ENCODE measurements around the gene GRK5.

Gene GRK5

DNA sequence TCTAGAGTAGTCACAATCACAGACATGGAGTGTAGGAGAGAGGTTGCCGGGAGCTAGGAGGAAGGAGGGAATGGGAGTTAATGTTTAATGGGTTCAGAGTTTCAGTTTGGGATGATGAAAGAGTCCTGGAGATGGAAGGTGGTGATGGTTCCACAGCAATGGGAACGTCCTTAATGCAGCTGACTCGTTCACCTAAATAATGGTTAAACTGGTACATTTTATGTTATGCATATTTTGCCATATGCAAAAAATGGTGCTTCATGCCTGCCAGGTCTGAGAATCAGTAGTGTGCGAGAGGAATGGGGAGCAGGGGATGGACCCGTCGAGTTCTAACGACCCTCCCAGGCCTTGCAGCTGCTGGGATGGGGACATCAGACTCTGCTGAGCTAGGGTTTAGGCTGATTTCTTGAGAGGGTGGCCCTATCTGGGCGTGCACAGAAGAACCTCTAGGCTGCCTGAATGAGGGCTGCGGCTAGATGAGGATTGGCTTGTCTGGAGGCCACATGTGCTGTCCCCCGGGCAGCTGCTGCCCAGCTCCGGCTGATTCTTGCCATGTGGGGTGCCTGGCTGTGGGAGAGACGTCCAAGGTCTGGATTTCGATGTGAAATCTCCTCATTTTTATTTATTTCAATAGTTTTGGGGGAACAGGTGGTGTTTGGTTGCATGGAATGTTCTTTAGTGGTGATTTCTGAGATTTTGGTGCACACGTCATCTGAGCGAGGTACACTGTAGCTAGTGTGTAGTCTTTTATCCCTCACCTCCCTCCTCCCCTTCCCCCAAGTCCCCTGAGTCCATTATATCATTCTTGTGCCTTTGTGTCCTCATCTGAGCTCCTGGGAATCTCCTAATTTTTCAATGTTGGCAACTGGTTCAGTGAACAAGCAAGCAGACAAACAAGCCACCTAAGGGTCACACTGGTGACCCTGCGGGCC is 116.0 kb downstream of the GRK5 start:
- DNase-seq: no peak

GRCh38 chr10:119325131-119325530 is 117.8 kb downstream of the GRK5 start:
- no peak for DNase-seq

- no peak for DNase-seq
These were observed 118.8 kb downstream of the GRK5 start for GRCh38 chr10:119326167-119326566.

GRCh38 chr10:119327096-119327745 is 119.8 kb downstream of the GRK5 start:
- no peak for DNase-seq

DNA sequence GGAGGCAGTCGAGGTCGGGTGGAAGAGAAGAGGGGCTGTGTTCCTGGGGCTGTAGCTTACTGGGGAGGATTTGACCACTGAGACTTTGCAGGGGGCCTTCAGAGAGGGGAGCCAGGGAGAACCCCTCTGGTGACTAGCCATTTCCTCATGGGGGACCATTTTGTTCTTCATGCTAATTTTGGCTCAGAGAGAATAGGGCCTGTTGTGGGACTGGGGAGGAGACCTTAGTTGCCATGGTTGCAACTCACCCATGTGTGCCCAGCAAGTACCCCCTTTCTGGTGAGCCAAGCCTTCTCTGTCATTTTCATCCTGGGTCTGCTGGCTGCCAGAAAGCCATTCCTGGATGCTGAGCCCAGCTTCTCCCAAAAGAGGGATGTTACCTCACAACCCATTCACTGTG is 120.9 kb downstream of the GRK5 start:
- no peak for DNase-seq

DNA sequence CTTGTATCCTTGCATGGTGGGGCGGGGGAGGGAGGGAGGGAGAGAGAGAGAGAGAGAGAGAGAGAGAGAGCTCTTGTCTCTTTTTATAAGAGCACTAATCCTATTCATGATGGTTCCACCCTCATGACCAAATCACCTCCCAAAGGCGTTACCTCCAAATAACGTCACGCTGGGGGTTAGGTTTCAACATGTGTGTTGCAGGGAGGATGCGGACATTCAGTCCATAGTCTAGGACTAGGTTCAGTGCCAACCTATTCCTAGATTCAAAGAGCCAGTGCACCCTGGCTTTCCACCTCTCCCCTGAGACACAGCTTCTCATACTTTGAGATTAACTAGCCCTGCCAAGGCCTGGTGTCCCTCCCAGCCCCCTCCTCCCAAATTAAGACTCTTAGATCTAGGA is 123.0 kb downstream of the GRK5 start:
- DNase-seq: peak; percentile 32

GRCh38 chr10:119331061-119331460 is 123.7 kb downstream of the GRK5 start:
- no peak for DNase-seq

GRCh38 chr10:119333146-119333792 is 125.9 kb downstream of the GRK5 start:
- no peak for DNase-seq

GRCh38 chr10:119335671-119336353 is 128.4 kb downstream of the GRK5 start:
- DNase-seq: no peak

DNA sequence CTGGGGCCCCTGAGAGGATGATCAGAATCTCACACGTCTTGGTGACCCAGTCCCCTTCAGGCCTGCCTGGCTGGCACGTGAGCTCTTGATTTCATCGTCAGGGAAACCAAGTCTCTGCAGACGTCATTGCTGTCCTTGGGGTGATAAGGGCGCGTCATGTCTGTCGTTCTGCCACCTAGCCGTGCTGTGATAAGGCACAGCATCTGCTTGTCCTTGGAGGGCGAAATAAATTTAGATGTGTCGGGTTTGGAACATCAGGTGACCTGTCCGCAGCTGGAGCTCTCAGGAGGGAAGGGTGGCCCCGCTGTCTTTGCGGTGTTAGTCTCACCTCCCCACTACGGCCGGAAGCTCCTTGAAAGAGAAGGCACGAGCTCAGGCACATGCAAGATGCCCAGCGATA is 129.2 kb downstream of the GRK5 start:
- DNase-seq: no peak

GRCh38 chr10:119337223-119337622 is 129.9 kb downstream of the GRK5 start:
- DNase-seq: no peak

DNA sequence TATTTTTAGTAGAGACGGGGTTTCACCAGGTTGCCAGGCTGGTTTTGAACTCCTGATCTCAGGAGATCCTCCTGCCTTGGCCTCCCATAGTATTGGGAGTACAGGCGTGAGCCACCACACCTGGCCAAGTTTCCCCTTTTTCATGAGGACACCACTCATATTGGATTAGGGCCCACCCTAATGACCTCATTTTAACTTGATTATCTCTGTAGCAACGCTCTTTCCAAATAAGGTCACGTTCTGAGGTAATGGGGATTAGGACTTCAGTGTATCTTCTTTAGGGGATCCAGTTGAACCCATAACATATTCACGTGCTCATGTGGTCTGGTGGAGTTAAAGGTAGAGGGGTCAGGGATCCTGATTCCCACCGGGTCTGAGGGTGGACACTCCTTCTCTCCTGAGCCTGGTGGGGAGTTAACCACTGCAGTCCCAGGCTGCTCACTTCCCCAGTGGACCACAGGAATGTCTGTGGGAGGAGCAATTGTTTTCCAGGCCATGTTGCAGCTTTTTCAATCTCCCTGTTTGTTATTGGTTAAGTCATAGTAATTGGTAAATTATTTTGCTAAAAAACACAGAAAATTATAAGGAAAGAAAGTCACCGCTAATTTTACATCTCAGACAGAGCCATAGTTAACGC is 130.5 kb downstream of the GRK5 start:
- no peak for DNase-seq

DNA sequence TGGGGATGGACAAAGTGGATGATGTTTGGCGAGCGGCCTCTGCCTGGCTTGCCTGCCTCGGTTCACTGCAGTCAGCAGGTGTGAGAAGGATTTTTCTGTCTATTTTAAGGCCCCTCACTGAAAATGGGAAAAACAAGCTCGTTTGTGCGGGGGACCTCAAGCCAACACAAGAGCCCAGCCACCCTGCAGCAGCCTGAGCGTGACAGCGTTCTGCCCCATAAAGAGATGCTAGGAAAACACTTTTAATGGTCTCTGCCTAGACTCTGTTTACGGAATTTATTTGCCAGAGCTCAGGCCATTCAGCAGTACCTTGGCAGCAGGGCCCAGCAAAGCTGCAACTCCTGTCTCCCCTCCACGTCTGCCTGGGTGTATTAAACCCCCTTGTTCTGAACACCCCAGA is 131.7 kb downstream of the GRK5 start:
- DNase-seq: no peak

GRCh38 chr10:119340893-119341458 is 133.6 kb downstream of the GRK5 start:
- DNase-seq: no peak

GRCh38 chr10:119341459-119342301 is 134.3 kb downstream of the GRK5 start:
- DNase-seq: no peak

GRCh38 chr10:119342335-119342734 is 135.0 kb downstream of the GRK5 start:
- no peak for DNase-seq

- DNase-seq: no peak
These were observed 135.7 kb downstream of the GRK5 start for GRCh38 chr10:119343011-119343601.

GRCh38 chr10:119344381-119344780 is 137.0 kb downstream of the GRK5 start:
- no peak for DNase-seq

DNA sequence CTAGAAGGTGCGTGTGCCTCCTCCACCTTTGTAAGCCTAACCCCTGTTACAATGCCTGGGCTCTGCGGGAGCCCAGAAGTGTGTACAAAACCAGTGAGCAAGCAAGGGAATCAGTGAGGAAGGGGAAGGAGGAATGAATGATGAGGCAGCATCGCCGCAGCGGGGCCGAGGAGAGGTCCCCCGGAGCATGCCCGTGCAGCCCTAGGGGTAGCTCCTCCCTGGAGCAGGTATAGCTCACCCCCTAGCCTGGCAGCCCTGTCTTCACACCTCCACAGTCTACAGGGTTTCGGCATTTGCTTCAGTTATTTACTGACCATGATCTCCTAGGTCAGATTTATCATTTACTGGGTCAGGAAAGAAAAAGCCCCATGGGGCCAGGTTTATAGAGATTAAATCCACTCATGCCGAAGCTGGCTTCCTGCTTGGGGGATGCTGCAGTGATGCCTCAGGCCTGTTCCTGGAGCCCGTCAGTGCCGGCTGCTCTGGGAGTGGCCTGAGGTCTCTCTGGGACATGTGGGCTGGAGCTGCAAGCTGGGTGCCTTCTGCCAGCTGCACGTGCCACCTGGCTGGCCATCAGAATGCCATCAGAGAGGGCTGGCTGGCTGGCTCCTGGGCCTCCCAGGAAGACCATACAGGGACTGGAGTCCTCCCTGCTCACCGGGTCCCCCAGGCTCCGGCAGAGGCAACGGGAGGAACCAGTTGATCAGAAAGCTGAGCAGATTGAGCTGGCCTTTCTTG is 138.9 kb downstream of the GRK5 start:
- no peak for DNase-seq
